Gastrocnemius medialis (tissue), 4 donors: ENCODE measurements around the gene BCAN. TPM values are rescaled to one million over a fixed set of nuclear protein-coding genes. Genes with fewer than 3 reads are reported as not detected.

Experiments
- ATAC-seq, 2 donors: fragments of 150-250 bp; one replicate each; pipeline ENCODE4 v1.9.1; 2016
- DNase-seq, 2 donors: peaks; one replicate each; pipeline ENCODE4 v3.0.0-alpha.2; 2019
- H3K27ac ChIP-seq, 4 donors: fragments of 200-600 bp; sonication (generic); 1 replicate in 1 of 4; 2 replicates in 3 of 4; pipeline ENCODE4 v1.5.1; 2016 to 2018; ENCODE audit warnings: mild to moderate bottlenecking in 2 of 4, moderate library complexity in 1 of 4
- H3K27me3 ChIP-seq, 3 donors: fragments of 200-600 bp; sonication (generic) in 2 of 3; 1 replicate in 1 of 3; 2 replicates in 2 of 3; pipeline versions ENCODE4 v1.5.1 to v1.6.0; 2016 to 2019; ENCODE audit warnings: mild to moderate bottlenecking in 1 of 3, moderate library complexity in 1 of 3
- H3K36me3 ChIP-seq, 2 donors: fragments of 200-600 bp; sonication (generic) in 1 of 2; one replicate each; pipeline ENCODE4 v1.5.1; 2017 to 2018
- H3K4me1 ChIP-seq, 2 donors: fragments of 200-600 bp; sonication (generic) in 1 of 2; one replicate each; pipeline ENCODE4 v1.5.1; 2016 to 2017; ENCODE audit warnings: mild to moderate bottlenecking in 2 of 2
- H3K4me3 ChIP-seq, 4 donors: fragments of 200-600 bp; sonication (generic) in 3 of 4; 1 replicate in 1 of 4; 2 replicates in 3 of 4; pipeline ENCODE4 v1.5.1; 2016 to 2019; ENCODE audit warnings: mild to moderate bottlenecking in 2 of 4
- H3K9me3 ChIP-seq, 3 donors: fragments of 200-600 bp; sonication (generic) in 2 of 3; 1 replicate in 1 of 3; 2 replicates in 2 of 3; pipeline ENCODE4 v1.5.1; 2016 to 2019
- POLR2A ChIP-seq, 2 donors: fragments of 450-650 bp; IDR thresholded peaks; one replicate each; pipeline ENCODE4 v1.6.1; 2017; ENCODE audit warnings: antibody characterized with exemption in 2 of 2, mild to moderate bottlenecking in 2 of 2, moderate library complexity in 2 of 2
- in situ Hi-C, 4 donors: fragments of 200-750 bp; cut with MboI; loops; one replicate each; pipeline versions ENCODE4 v1.15.0 to v1.8.0; 2017; ENCODE audit warnings: low sequenced_read_pairs in 4 of 4
- intact Hi-C: fragments of 100-400 bp; cut with DNase I; formaldehyde crosslinking; loops from one replicate; pipeline ENCODE4 v1.15.1; 2023; ENCODE audit warnings: low total_unique reads
- total RNA-seq, 4 donors: library from RNA; depleted of rRNA; stranded (reverse); fragments of >200 nt; gene quantifications; one replicate each; pipeline versions ENCODE4 v1.1.0 to v1.2.3, GENCODE V29; 2016
- TF ChIP-seq, protein P1 (sequence below), 5 experiments: fragments of 450-650 bp in 3 of 5; fragments of 200-600 bp in 2 of 5; sonication (generic) in 2 of 5; IDR thresholded peaks in 4 of 5; conservative IDR thresholded peaks in 1 of 5; 1 replicate in 4 of 5; 2 replicates in 1 of 5; pipeline ENCODE4 v1.5.1; 2016 to 2019; ENCODE audit warnings: antibody characterized with exemption in 5 of 5, mild to moderate bottlenecking in 3 of 5, moderate library complexity in 3 of 5

Gene BCAN
- total RNA-seq, 4 donors from 2014 or later, result 0.26 to 0.29 TPM; not detected in 2

DNA sequence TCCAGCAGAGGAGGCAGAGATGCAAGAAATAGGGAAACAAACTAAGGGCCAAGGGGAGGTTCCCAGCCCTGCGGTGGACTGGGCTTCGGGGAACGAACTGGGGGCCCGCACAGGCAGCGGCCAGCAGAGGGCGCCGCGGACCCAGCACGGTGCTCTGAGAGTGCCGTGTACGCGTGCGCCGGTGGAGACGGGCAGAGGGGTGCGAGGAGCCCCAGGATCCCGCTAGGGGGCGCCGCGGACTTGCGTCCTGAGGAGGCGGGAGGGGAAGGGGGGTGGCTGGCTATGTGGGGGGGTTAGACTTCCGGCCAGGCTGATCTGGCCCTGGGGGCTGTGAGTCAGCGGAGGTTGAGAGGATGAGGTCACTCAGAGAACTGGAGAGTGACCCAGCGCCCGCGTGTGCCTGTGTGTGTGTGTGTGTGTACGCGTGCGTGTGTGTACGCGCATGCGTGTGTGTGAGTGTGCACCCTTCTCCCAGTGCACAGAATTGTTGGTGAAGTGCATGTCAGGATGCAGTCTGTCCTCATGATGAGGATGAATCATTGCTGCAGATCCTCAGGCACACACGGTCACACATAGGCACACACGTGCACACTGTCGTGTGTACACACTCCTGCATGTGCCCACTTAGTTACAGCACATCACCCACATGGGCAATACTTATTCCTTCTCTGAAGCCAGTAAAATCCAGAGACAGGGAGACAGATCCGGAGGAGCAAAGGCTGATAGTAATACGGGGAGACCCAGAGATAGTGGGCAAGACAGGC is 18.3 kb downstream of the BCAN start:
- Histone ChIP-seq H3K9me3 (no peaks in the 10 kb centered on the region), H3K4me3 (peak overlapping the region in 1 of 4 donors; percentile 46), H3K4me1 (peaks cover 72% of the 10 kb centered on the region in 2 donors), H3K27ac (peak overlapping the region; percentile 91 to 97 (median 94)), H3K36me3 (no peaks in the 10 kb centered on the region), H3K27me3 (peaks cover 8 to 14% (median 14%) of the 10 kb centered on the region in 3 donors)
- in situ Hi-C loops, result no loop called here
- peak; percentile 89 to 95 for DNase-seq
- TF ChIP-seq, protein P1, sequence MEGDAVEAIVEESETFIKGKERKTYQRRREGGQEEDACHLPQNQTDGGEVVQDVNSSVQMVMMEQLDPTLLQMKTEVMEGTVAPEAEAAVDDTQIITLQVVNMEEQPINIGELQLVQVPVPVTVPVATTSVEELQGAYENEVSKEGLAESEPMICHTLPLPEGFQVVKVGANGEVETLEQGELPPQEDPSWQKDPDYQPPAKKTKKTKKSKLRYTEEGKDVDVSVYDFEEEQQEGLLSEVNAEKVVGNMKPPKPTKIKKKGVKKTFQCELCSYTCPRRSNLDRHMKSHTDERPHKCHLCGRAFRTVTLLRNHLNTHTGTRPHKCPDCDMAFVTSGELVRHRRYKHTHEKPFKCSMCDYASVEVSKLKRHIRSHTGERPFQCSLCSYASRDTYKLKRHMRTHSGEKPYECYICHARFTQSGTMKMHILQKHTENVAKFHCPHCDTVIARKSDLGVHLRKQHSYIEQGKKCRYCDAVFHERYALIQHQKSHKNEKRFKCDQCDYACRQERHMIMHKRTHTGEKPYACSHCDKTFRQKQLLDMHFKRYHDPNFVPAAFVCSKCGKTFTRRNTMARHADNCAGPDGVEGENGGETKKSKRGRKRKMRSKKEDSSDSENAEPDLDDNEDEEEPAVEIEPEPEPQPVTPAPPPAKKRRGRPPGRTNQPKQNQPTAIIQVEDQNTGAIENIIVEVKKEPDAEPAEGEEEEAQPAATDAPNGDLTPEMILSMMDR (IDR thresholded peaks at IDR 0.05 in 4 of 5, conservative IDR thresholded peaks at IDR 0.05 in 1 of 5), result peak; percentile 99 to 100 (median 100)
- TF ChIP-seq POLR2A (IDR thresholded peaks at IDR 0.05), result no peak
- peak; percentile 58 to 59 for ATAC-seq
- intact Hi-C loops, result loop anchor here (1.0 to 10.0 kb wide), 8 partner anchors 18 to 535 kb away; partner anchors contain the start of genes MEF2D, MRPL24 and PEAR1

DNA sequence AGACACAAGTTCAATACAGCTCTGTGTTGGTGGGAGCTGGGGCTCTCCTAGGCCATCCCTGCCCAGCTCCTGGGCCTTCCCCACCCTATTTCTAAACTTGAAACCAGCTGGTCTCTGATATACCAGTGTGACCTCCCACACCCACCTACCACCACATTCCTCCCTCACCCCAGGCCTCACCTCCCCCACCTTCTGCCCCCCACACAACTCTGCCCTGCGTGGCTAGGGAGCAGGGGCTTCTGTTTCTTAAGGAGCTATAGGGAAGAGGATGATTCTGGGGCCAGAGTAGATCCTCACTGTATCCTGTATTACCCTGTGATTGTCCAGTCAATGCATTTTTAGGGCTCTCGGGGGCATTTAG is 18.8 kb downstream of the BCAN start:
- H3K36me3 ChIP-seq, result no peaks in the 10 kb centered on the region
- no peak for DNase-seq
- in situ Hi-C loops, result no loop called here
- no peaks in the 10 kb centered on the region for H3K9me3 ChIP-seq
- peaks cover 8 to 14% (median 13%) of the 10 kb centered on the region in 3 donors for H3K27me3 ChIP-seq
- H3K4me1 ChIP-seq, result peaks cover 77 to 78% of the 10 kb centered on the region in 2 donors
- ATAC-seq, result no peak
- TF ChIP-seq, protein P1 (IDR thresholded peaks at IDR 0.05 in 4 of 5, conservative IDR thresholded peaks at IDR 0.05 in 1 of 5), result no peak
- no peak for TF ChIP-seq POLR2A (IDR thresholded peaks at IDR 0.05)
- peak overlapping the region; percentile 91 to 97 (median 94) for H3K27ac ChIP-seq
- H3K4me3 ChIP-seq, result peak overlapping the region; percentile 16 to 46 (median 17)
- intact Hi-C loops, result loop anchor here (1.0 to 10.0 kb wide), 7 partner anchors 18 to 536 kb away; partner anchors contain the start of genes MEF2D, MRPL24 and PEAR1

DNA sequence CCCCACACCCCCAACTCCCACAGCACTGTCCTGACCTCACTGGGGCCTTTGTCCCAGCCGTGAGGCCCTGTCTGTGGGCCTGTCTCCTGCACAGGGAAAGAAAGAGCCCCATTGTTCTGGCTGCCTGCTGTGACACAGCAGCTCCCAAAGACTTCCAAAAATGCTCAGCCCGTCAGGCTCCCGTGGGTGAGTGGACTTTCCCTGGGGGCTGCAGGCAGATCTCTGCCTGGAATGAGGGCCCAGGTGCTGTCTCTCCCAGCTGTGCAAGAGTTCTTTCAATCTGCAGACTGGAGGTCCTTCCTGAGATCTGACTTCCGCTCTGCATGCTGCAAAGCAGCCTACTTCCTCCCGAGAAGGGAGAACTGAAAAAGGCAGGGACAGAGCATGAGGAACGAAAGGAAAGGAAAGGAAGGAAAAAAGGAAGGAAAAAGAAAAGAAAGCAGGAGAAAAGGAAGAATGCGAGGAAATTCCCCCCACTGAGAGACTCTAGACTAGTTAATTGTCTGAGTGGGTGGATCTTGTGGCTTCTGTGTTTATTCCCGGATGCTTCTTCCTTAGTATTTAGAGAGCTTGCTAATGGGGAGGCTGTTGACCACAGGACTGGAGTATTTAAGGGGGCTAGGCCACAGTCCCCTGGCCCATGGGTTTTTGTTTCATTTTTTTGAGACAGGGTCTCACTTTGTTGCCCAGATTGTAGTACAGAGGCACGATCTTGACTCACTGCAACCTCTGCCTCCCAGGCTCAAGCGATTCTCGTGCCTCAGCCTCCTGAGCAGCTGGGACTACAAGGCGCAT is 20.3 kb downstream of the BCAN start:
- peaks cover 86% of the 10 kb centered on the region in 2 donors for H3K4me1 ChIP-seq
- H3K9me3 ChIP-seq, result no peaks in the 10 kb centered on the region
- in situ Hi-C loops, result no loop called here
- intact Hi-C loops, result loop anchor here (5.0 to 10.0 kb wide), 5 partner anchors 80 to 537 kb away; partner anchors contain the start of genes MEF2D, MRPL24 and PEAR1
- H3K4me3 ChIP-seq, result no peak overlapping the region
- peak overlapping the region; percentile 91 to 97 (median 94) for H3K27ac ChIP-seq
- no peak for DNase-seq
- peaks cover under 1 to 2% (median 1%) of the 10 kb centered on the region in 3 donors for H3K27me3 ChIP-seq
- H3K36me3 ChIP-seq, result no peaks in the 10 kb centered on the region
- ATAC-seq, result no peak
- TF ChIP-seq, protein P1 (IDR thresholded peaks at IDR 0.05 in 4 of 5, conservative IDR thresholded peaks at IDR 0.05 in 1 of 5), result no peak
- no peak for TF ChIP-seq POLR2A (IDR thresholded peaks at IDR 0.05)

DNA sequence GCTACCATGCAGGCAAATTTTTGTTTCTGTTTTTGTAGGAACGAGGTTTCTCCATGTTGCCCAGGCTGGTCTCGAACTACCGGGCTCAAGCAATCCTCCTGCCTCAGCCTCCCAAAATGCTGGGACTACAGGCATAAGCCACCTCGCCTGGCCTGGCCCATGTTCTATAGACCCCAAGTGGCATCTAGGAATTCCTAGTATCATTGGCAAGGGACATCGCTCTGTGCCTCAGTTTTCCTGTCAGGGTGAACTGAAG is 20.8 kb downstream of the BCAN start:
- ATAC-seq (no peak), DNase-seq (no peak)
- H3K27me3 ChIP-seq, result no peaks in the 10 kb centered on the region
- H3K36me3 ChIP-seq, result no peaks in the 10 kb centered on the region
- H3K9me3 ChIP-seq, result no peaks in the 10 kb centered on the region
- H3K27ac ChIP-seq, result peak overlapping the region; percentile 91 to 97 (median 94)
- in situ Hi-C loops (no loop called here), intact Hi-C loops (loop anchor here (5.0 to 10.0 kb wide), 5 partner anchors 80 to 538 kb away; partner anchors contain the start of genes MEF2D, MRPL24 and PEAR1)
- peaks cover 86 to 87% of the 10 kb centered on the region in 2 donors for H3K4me1 ChIP-seq
- H3K4me3 ChIP-seq, result no peak overlapping the region
- TF ChIP-seq, protein P1 (IDR thresholded peaks at IDR 0.05 in 4 of 5, conservative IDR thresholded peaks at IDR 0.05 in 1 of 5), result no peak
- no peak for TF ChIP-seq POLR2A (IDR thresholded peaks at IDR 0.05)
